HEK293T (cell line): Measurements from ENCODE around the gene DHRS4.

Experiments
- BHLHE40 ChIP-seq: fragments of 450-650 bp; IDR thresholded peaks from 2 replicates; pipeline ENCODE4 v1.6.1; 2016; ENCODE audit warnings: mild to moderate bottlenecking, moderate library complexity, borderline replicate concordance
- FOXA1 ChIP-seq: fragments of 450-650 bp; IDR thresholded peaks from 2 replicates; pipeline ENCODE4 v1.6.1; 2016; ENCODE audit warnings: mild to moderate bottlenecking
- FOXM1 ChIP-seq: fragments of 450-650 bp; IDR thresholded peaks from 2 replicates; pipeline ENCODE4 v1.6.1; 2017; ENCODE audit warnings: mild to moderate bottlenecking, borderline replicate concordance
- HDGF ChIP-seq: fragments of 450-650 bp; IDR thresholded peaks from 2 replicates; pipeline ENCODE4 v1.6.1; 2017; ENCODE audit warnings: antibody characterized with exemption, borderline replicate concordance
- SP1 ChIP-seq: fragments of 450-650 bp; IDR thresholded peaks from 2 replicates; pipeline ENCODE4 v1.6.1; 2017

DNA sequence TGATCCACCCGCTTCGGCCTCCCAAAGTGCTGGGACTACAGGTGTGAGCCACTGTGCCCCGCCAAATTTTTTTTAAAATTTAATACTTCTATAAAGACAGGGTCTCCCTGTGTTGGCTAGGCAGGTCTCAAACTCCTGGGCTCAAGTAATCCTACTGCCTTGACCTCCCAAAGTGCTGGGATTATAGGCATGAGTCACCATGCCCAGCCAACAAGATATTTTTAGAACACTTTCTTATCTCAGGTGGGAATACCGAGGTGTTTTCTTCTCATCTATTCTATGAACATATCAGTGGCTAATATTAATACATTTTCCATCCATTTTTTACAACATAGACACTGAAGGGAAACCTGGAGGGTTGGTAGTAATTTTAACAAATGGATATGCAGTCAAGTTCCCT, 38.0 kb upstream of the DHRS4 start:
- TF ChIP-seq FOXM1 = no peak
- TF ChIP-seq FOXA1 = no peak
- no peak for TF ChIP-seq SP1
- TF ChIP-seq BHLHE40 = no peak
- no peak for TF ChIP-seq HDGF
